ENCODE data around the gene GRK3. TPM values are rescaled to one million over a fixed set of nuclear protein-coding genes. Genes with fewer than 3 reads are reported as not detected.

Gene GRK3
- total and polyA plus RNA-seq, 10 of the 15 experiments (the other 5 are each of a cell fraction or from before 2014, with no cell fraction given) = 3.1 to 35.1 (median 14.7) TPM

GRCh38 chr22:25760848-25761595, 196.5 kb downstream of the GRK3 start (continued):
- TF ChIP-seq, protein P1, sequence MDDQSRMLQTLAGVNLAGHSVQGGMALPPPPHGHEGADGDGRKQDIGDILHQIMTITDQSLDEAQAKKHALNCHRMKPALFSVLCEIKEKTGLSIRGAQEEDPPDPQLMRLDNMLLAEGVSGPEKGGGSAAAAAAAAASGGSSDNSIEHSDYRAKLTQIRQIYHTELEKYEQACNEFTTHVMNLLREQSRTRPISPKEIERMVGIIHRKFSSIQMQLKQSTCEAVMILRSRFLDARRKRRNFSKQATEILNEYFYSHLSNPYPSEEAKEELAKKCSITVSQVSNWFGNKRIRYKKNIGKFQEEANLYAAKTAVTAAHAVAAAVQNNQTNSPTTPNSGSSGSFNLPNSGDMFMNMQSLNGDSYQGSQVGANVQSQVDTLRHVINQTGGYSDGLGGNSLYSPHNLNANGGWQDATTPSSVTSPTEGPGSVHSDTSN (IDR thresholded peaks at IDR 0.05; ENCODE audit: insufficient replicate concordance, low read depth, low read length) = no peak
- TF ChIP-seq YY1 (IDR thresholded peaks at IDR 0.05; ENCODE audit: low read depth, low read length) = no peak
- TF ChIP-seq GATAD2B (conservative IDR thresholded peaks at IDR 0.05; ENCODE audit: low read depth) = no peak
- no peak for TF ChIP-seq BMI1 (IDR thresholded peaks at IDR 0.05; ENCODE audit: borderline replicate concordance)
- no peak for TF ChIP-seq REST (IDR thresholded peaks at IDR 0.05; ENCODE audit: low read depth, low read length)

GRCh38 chr22:25762147-25762546, 197.7 kb downstream of the GRK3 start:
- H3K36me3 ChIP-seq (ENCODE audit: control insufficient read depth in 2 of 2, insufficient read depth in 2 of 2, low read length in 1 of 2) = no peaks in the 10 kb centered on the region
- no peak overlapping the region for H3K27ac ChIP-seq (ENCODE audit: control insufficient read depth, insufficient read depth)
- H3K4me3 ChIP-seq = no peak overlapping the region
- H4K20me1 ChIP-seq (ENCODE audit: control insufficient read depth, insufficient read depth) = no peaks in the 10 kb centered on the region
- ChIA-PET CTCF (no interaction called here), POLR2A (no interaction called here), RAD21 (ENCODE audit: unreplicated experiment) (no interaction called here), SMC1A (ENCODE audit: uncharacterized antibody, unreplicated experiment) (interaction anchor here (0.7 to 1.7 kb wide), 2 partner anchors 11 to 39 kb away, joined by 3 to 4 read pairs; no protein-coding TSS in a partner anchor)
- H3K27me3 ChIP-seq (replicated peaks in 1 of 2; ENCODE audit: control insufficient read depth in 2 of 2, insufficient read depth in 2 of 2, low read length in 1 of 2) = no peaks in the 10 kb centered on the region
- H2AFZ ChIP-seq (ENCODE audit: control insufficient read depth, low read depth, low read length) = no peak overlapping the region
- WGBS (ENCODE audit: insufficient coverage, insufficient replicate concordance, low lambda C conversion rate, missing lambda C conversion rate) = 80% methylated on average over 5 of the region's 5 CpGs
- intact Hi-C loops (cut with micrococcal nuclease; ENCODE audit: unreplicated experiment) = no loop called here
- H3K79me2 ChIP-seq (ENCODE audit: control insufficient read depth, insufficient read depth, low read length) = no peaks in the 10 kb centered on the region
- no peak for ATAC-seq
- no peaks in the 10 kb centered on the region for H3K4me1 ChIP-seq (ENCODE audit: control insufficient read depth, insufficient read depth, low read length)
- no peak for DNase-seq (ENCODE audit: low read depth, low spot score)
- in situ Hi-C loops (cut with MboI) = no loop called here
- no peaks in the 10 kb centered on the region; the same call in 2 of the 3 replicates for H3K9me3 ChIP-seq (replicated peaks; ENCODE audit: control insufficient read depth, insufficient read depth, low read length)
- H3K4me2 ChIP-seq (ENCODE audit: control insufficient read depth, insufficient read depth) = no peak overlapping the region
- TF ChIP-seq TCF12 (IDR thresholded peaks at IDR 0.05; ENCODE audit: low read depth, low read length) (no peak), TCF7 (IDR thresholded peaks at IDR 0.05; ENCODE audit: borderline replicate concordance) (no peak)
- no peak for FAIRE-seq
- H3K9ac ChIP-seq (ENCODE audit: control insufficient read depth, insufficient read depth, low read length) = no peak overlapping the region
- no TSS peak for BruUV-seq (replicated peaks)

Data from GM12878 (cell line).